Gastroesophageal sphincter (tissue), 4 donors: ENCODE data around the gene TST. TPM values are rescaled to one million over a fixed set of nuclear protein-coding genes. Genes with fewer than 3 reads are reported as not detected.

Source experiments
- ATAC-seq: fragments of 150-250 bp; one replicate; pipeline ENCODE4 v1.9.1; 2016; ENCODE audit warnings: mild to moderate bottlenecking, moderate library complexity
- H3K27ac ChIP-seq, 4 donors: fragments of 200-600 bp; sonication (generic) in 3 of 4; 1 replicate in 3 of 4; 2 replicates in 1 of 4; pipeline ENCODE4 v1.5.1; 2016 to 2019
- H3K27me3 ChIP-seq: fragments of 200-600 bp; sonication (generic); one replicate; pipeline ENCODE4 v1.5.1; 2019
- H3K36me3 ChIP-seq, 2 donors: fragments of 200-600 bp; sonication (generic); one replicate each; pipeline ENCODE4 v1.5.1; 2019; ENCODE audit warnings: control low read depth in 1 of 2
- H3K4me1 ChIP-seq, 3 donors: fragments of 200-600 bp; sonication (generic); 1 replicate in 2 of 3; 2 replicates in 1 of 3; pipeline ENCODE4 v1.5.1; 2016 to 2019; ENCODE audit warnings: control low read depth in 2 of 3
- H3K4me3 ChIP-seq, 2 donors: fragments of 200-600 bp; sonication (generic); one replicate each; pipeline ENCODE4 v1.5.1; 2019; ENCODE audit warnings: mild to moderate bottlenecking in 1 of 2, moderate library complexity in 1 of 2
- H3K9me3 ChIP-seq, 3 donors: fragments of 200-600 bp; sonication (generic); one replicate each; pipeline ENCODE4 v1.5.1; 2017 to 2019; ENCODE audit warnings: control low read depth in 2 of 3
- EP300 ChIP-seq: sonication (generic); formaldehyde crosslinking; IDR thresholded peaks from one replicate; pipeline ENCODE4 v1.6.1; 2017; ENCODE audit warnings: antibody characterized with exemption, mild to moderate bottlenecking
- POLR2A ChIP-seq, 2 donors: fragments of 450-650 bp; IDR thresholded peaks; one replicate each; pipeline ENCODE4 v1.6.1; 2017; ENCODE audit warnings: antibody characterized with exemption in 2 of 2, mild to moderate bottlenecking in 2 of 2, moderate library complexity in 1 of 2
- POLR2AphosphoS5 ChIP-seq: sonication (generic); formaldehyde crosslinking; IDR thresholded peaks from one replicate; pipeline ENCODE4 v1.6.1; 2017; ENCODE audit warnings: antibody characterized with exemption
- WGBS, 2 donors: methylation state at CpG; one replicate each; pipeline ENCODE4 v1.1.5; 2018; ENCODE audit warnings: low coverage in 1 of 2; 5-methylcytosine and 5-hydroxymethylcytosine counted together
- total RNA-seq, 4 donors: library from RNA; depleted of rRNA; stranded (reverse); fragments of >200 nt; gene quantifications; one replicate each; pipeline ENCODE4 v1.1.0, GENCODE V29; 2016
- TF ChIP-seq, protein P1 (sequence below), 4 experiments: fragments of 200-600 bp in 2 of 4; fragments of 450-650 bp in 2 of 4; sonication (generic) in 1 of 4; IDR thresholded peaks; one replicate each; pipeline ENCODE4 v1.5.1; 2017 to 2019; ENCODE audit warnings: antibody characterized with exemption in 4 of 4, mild to moderate bottlenecking in 2 of 4, moderate library complexity in 2 of 4

Gene TST
- total RNA-seq, 4 donors from 2014 or later = 19.1 to 38.7 (median 31.7) TPM

GRCh38 chr22:37014415-37014806 lies 4.8 kb downstream of the TST start:
- no peak for ATAC-seq
- Histone ChIP-seq H3K4me1 (peaks cover 0 to 64% (median 33%) of the 10 kb centered on the region in 3 donors), H3K4me3 (no peak overlapping the region), H3K27ac (peak overlapping the region in 1 of 4 donors; percentile 41), H3K9me3 (no peaks in the 10 kb centered on the region), H3K27me3 (no peaks in the 10 kb centered on the region), H3K36me3 (peaks cover 0 to 29% of the 10 kb centered on the region in 2 donors)
- TF ChIP-seq POLR2A (IDR thresholded peaks at IDR 0.05) (no peak), POLR2AphosphoS5 (no peak), EP300 (no peak)
- TF ChIP-seq, protein P1, sequence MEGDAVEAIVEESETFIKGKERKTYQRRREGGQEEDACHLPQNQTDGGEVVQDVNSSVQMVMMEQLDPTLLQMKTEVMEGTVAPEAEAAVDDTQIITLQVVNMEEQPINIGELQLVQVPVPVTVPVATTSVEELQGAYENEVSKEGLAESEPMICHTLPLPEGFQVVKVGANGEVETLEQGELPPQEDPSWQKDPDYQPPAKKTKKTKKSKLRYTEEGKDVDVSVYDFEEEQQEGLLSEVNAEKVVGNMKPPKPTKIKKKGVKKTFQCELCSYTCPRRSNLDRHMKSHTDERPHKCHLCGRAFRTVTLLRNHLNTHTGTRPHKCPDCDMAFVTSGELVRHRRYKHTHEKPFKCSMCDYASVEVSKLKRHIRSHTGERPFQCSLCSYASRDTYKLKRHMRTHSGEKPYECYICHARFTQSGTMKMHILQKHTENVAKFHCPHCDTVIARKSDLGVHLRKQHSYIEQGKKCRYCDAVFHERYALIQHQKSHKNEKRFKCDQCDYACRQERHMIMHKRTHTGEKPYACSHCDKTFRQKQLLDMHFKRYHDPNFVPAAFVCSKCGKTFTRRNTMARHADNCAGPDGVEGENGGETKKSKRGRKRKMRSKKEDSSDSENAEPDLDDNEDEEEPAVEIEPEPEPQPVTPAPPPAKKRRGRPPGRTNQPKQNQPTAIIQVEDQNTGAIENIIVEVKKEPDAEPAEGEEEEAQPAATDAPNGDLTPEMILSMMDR (IDR thresholded peaks at IDR 0.05) = no peak
- WGBS, 2 donors = 33 to 54% methylated on average over 1 to 2 of the region's 4 CpGs

DNA sequence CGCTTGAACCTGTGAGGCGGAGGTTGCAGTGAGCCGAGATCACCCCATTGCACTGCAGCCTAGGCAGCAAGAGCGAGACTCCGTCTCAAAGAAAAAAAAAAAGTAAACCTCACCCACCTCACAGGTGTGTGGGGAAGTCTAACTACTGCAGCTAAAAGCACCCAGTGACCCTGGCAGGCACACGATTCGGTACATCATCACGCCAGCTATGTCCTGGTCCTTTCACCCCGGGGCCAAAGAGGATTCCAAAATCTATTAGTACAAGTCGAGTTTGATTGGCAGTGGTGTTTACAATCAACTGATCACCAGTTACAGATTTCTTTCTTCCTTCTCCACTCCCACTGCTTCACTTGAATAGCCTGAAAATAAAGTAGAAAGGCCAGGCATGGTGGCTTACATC lies 6.3 kb downstream of the TST start:
- peak overlapping the region in 1 of 4 donors; percentile 7 for H3K27ac ChIP-seq
- no peaks in the 10 kb centered on the region for H3K9me3 ChIP-seq
- H3K4me3 ChIP-seq = no peak overlapping the region
- ATAC-seq = no peak
- H3K36me3 ChIP-seq = peaks cover 0 to 26% of the 10 kb centered on the region in 2 donors
- TF ChIP-seq EP300 = no peak
- TF ChIP-seq, protein P1 (IDR thresholded peaks at IDR 0.05) = no peak
- TF ChIP-seq POLR2A (IDR thresholded peaks at IDR 0.05) = no peak
- TF ChIP-seq POLR2AphosphoS5 = no peak
- H3K4me1 ChIP-seq = peaks cover 0 to 54% (median 26%) of the 10 kb centered on the region in 3 donors
- no peaks in the 10 kb centered on the region for H3K27me3 ChIP-seq
- WGBS, 2 donors = 80 to 85% methylated on average over 5 to 9 of the region's 10 CpGs

DNA sequence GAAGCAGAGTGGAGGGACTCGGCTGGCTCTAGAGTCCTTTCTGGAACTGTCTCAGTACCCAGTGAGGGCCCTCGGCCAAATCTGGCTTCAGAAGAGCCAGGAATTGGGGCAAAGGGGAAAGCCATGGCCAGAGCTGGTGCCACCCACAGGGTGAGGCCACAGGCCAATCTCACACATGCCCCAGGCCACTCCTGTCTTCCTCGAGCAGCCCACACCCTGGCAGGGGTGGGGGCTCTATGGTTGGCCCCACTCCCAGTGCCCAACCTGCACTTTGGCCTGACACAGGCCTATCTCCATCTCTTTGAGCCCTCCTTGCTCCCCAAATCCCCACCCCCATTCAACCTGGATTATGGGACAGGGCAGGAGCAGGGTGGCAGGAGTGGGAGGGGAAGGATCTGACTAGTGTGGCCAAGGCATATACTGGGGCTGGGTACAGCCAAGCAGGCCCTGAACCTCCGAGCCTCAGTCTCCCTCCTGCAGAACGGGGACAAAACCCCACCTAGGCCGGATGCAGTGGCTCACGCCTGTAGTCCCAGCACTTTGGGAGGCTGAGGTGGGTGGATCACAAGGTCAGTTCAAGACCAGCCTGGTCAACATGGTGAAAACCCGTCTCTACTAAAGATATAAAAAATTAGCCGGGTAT lies 6.9 kb downstream of the TST start:
- Histone ChIP-seq H3K27me3 (no peaks in the 10 kb centered on the region), H3K4me1 (peaks cover 0 to 49% (median 21%) of the 10 kb centered on the region in 3 donors), H3K4me3 (no peak overlapping the region), H3K27ac (peak overlapping the region in 1 of 4 donors; percentile 19), H3K9me3 (no peaks in the 10 kb centered on the region), H3K36me3 (peaks cover 0 to 21% of the 10 kb centered on the region in 2 donors)
- peak; percentile 30 for ATAC-seq
- no peak for TF ChIP-seq POLR2AphosphoS5
- no peak for TF ChIP-seq EP300
- TF ChIP-seq, protein P1 (IDR thresholded peaks at IDR 0.05) = no peak
- TF ChIP-seq POLR2A (IDR thresholded peaks at IDR 0.05) = no peak
- 67 to 100% methylated on average over 1 of the region's 9 CpGs for WGBS, 2 donors

GRCh38 chr22:37011472-37011871 lies 7.8 kb downstream of the TST start:
- WGBS, 2 donors = 100% methylated on average over 2 to 3 of the region's 3 CpGs
- no peak overlapping the region for H3K27ac ChIP-seq
- peaks cover 0 to 39% (median 12%) of the 10 kb centered on the region in 3 donors for H3K4me1 ChIP-seq
- ATAC-seq = no peak
- H3K9me3 ChIP-seq = no peaks in the 10 kb centered on the region
- TF ChIP-seq POLR2A (IDR thresholded peaks at IDR 0.05) (no peak), EP300 (no peak), POLR2AphosphoS5 (no peak)
- TF ChIP-seq, protein P1 (IDR thresholded peaks at IDR 0.05) = no peak
- no peaks in the 10 kb centered on the region for H3K27me3 ChIP-seq
- peaks cover 0 to 12% of the 10 kb centered on the region in 2 donors for H3K36me3 ChIP-seq
- no peak overlapping the region for H3K4me3 ChIP-seq

GRCh38 chr22:37010976-37011375 lies 8.3 kb downstream of the TST start:
- TF ChIP-seq POLR2A (IDR thresholded peaks at IDR 0.05) = no peak
- TF ChIP-seq, protein P1 (IDR thresholded peaks at IDR 0.05) = no peak
- Histone ChIP-seq H3K27ac (no peak overlapping the region), H3K4me1 (peaks cover 0 to 35% (median 12%) of the 10 kb centered on the region in 3 donors), H3K27me3 (no peaks in the 10 kb centered on the region), H3K4me3 (no peak overlapping the region), H3K9me3 (no peaks in the 10 kb centered on the region), H3K36me3 (peaks cover 0 to 8% of the 10 kb centered on the region in 2 donors)
- ATAC-seq = no peak
- WGBS, 2 donors = 82% methylated on average over 4 of the region's 20 CpGs; no CpG with 5 or more reads in 1 of the 2 donors
